ENCODE results near the gene GTF2H1.

The GTF2H1 gene

DNA sequence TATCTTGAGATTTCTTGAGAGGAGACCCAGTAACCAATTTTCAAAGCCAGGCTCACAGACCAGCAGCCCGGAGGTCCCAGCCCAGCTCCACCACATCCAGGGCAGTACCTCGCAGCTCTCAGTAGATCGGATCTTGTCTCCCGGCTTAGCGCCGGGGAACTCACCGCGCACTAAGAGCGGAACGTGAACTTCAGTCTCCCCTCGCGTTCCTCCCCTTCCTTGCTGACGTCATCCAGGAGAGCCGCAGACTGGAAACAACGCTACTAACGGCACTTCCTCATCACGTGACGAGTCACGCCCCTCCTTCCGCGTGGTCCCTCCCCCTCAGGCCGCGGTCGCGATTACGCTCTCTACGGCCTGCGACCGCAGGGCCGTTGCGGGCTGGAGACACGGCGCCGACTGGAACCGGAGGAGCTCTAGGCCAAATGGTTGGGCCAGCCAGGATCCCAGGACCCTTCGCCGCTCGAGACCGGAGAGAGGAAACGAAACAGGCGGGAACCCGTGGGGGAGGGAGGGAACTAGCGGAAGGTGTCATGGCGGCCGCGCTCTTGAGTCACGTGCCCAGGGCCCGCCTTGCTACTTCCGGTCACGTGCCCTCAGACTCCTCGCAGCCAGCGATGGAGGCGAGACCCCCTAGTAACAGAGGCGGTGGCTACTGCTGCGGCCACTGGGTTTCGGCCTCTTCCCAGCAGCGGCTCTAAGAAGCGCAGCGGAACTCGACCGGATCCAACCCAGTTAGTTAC lies at the start of gene GTF2H1, which contains the start of gene HPS5:
GTF2H1 (plus strand) TSS at position 599 of the 743 bp plus-strand sequence. CDS start 10,508 bp downstream, outside the sequence.
HPS5 (minus strand) TSS at position 172 of the 743 bp plus-strand sequence. CDS start 4,282 bp downstream, outside the sequence.
- H3K27ac ChIP-seq: peak within 1 kb of the TSS; percentile 88
- peak; percentile 95 for DNase-seq (ENCODE audit: low read depth, low spot score)

DNA sequence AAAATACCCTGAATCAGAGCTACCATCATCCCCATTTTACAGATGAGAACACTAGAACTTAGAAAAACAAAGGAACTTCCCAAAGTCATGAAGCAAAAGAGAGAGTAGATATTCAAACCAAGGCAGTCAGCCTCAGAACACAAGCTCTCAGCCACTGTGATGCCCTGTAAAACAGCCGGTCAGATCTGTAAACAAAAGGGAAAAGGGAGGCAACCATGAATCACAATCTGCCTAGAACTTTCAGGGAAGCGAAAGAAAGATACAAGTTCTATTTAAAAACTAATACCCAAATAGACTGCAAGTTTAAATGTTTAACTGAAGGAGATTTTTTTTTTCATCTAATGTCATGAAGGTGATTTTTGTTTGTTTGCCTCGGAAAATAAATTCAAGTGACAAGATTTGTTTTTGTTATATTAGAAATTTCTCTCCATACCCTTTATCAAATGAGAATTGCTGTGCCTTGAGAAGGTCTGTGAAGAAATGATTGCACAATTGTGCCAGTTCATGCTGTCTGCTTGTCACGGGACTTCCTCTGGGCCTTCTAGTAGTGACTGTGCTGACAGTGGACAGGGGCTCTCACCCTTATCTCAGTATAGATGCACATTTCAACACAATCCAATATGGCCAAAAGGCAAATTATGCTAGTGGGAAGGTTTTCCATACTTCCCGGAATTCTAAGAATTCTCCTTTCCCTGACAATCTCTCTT lies 44.6 kb upstream of the GTF2H1 start:
- no peak for DNase-seq (ENCODE audit: low read depth, low spot score)
- H3K27ac ChIP-seq: no peak overlapping the region

DNA sequence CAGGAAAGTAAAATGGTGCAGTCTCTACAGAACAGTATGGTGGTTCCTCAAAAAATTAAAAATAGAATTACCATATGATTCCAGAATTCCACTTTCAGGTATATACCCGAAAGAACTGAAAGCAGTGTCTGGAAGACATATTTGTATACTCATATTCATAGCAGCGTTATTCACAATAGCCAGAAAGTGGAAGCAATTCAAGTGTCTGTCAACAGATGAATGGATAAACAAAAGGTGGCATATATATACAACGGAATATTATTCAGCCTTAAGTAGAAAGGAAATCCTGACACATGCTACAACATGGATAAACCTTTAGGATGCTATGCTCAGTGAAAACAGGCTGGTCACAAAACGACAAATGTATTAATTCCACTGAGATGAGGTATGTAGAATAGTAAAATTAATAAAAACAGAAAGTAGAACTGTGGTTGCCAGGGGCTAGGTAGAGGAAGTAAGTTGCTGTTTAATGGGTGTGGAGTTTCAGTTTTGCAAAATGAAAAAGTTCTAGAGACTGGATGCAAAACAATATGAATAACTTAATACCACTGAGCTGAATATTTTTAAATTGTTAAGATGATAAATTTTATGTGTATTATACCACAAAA lies 41.8 kb upstream of the GTF2H1 start:
- no peak overlapping the region for H3K27ac ChIP-seq

DNA sequence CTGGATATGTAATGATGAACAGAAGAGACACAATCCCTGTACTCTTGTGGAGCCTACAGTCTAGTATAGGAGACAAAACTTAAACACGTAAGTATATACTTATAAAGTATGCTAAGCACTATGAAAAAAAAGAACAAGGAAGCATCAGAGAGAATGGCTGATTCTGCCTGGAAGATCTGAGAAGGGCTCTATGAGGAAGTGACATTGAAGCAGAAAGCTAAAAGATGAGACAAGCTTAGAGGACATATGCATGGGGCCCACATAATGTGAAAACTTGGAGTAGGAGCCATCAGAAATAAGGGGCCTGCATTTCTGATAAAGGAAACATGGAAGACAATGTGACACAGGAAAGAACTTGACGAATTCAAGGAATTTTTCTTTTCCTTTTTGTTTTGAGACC lies 39.7 kb upstream of the GTF2H1 start:
- no peak for DNase-seq (ENCODE audit: low read depth, low spot score)
- H3K27ac ChIP-seq: no peak overlapping the region

More for the DNA sequence above, 41.8 kb upstream of the GTF2H1 start:
- DNase-seq (ENCODE audit: low read depth, low spot score): no peak

DNA sequence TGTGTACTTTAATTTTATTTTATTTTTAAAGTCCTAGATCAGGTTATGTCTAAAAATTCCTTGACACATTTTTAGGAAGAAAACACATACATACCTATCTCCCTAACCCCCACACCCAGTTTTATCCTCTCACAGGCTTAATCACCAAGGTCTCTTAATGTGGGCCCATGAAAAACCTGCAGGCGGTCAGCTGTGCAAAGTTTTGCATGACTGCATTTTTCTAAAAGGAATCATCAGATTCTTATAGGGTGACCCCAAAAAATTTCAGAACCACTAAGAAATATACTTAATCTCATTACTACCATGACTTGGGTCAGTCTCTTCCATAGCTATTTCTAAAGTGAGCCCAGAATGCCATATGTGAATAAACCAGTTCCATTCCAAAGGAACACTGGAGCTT lies 36.5 kb upstream of the GTF2H1 start:
- H3K27ac ChIP-seq: no peak overlapping the region
- DNase-seq (ENCODE audit: low read depth, low spot score): no peak

DNA sequence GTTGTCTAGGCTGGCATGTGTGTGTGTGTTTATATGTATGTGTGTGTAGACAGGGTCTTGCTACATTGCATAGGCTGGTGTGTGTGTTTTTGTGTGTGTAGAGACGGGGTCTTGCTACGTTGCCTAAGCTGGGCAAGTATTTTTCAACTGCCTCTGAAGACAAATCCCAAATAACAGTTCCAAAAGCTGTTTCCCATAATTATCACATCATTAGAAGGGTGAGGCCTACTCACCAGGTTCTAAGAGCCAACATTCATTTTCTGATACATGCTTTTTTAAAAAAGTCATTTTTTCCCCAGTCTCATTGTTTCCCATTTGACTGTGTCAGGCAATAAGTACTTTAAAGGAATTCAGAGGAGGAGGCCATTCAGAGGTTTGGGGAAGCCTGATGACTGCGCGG lies 33.5 kb upstream of the GTF2H1 start:
- H3K27ac ChIP-seq: no peak overlapping the region
- DNase-seq (ENCODE audit: low read depth, low spot score): no peak

DNA sequence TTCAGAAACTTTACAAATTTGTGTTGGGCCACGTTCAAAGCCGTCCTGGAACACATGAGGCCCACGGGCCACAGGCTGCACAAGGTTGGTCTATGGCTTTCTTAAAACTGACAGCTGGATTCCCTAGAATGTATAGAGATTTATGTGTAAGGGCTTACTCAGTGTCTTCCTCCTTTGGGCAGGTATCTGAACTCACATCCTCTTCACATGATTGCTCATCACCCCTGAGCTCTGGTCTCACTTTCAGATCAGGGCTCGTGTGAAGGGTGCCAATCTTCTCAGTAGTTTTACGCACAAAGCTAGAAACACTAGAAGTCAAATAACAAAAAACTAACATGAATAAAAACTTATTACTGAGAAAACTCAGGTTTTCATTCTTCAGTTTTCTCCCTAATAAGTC lies 27.5 kb upstream of the GTF2H1 start:
- H3K27ac ChIP-seq: no peak overlapping the region
- DNase-seq (ENCODE audit: low read depth, low spot score): no peak

DNA sequence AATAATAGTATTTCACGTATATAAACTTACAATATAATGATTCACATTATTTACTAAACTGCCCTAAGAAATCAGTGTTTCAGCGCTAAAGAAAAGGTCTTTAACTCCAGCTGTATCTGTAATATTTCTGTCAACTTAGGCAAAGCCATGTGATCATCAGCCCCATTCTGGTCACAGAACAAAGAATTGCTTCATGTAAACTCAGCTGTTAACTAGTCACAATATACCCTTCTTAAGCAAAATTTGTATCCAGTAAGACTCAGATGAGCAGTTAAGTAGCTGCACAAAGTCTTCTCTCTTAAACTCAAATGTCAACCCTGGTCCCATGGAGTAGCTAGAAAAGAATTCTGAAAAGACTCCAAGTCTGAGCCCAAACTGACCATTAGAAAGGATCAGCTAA lies 27.1 kb upstream of the GTF2H1 start:
- H3K27ac ChIP-seq: no peak overlapping the region
- DNase-seq (ENCODE audit: low read depth, low spot score): no peak

DNA sequence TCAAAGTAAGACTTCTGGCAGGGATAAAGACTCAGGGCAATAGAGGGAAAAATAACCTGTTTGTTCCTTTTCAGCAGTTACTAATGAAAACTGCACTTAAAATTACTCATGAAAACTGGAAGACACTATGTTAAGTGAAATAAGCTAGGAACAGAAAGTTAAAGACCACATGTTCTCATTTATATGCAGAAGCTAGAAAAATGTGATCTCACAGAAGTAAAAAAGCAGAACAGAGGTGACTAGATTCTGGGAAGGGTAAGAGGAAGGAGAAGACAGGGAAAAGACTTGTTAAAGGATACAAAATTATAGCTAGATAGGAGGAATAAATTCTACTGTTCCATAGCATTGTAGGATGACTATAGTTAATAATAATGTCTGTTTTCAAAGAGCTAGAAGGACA lies 22.6 kb upstream of the GTF2H1 start:
- DNase-seq (ENCODE audit: low read depth, low spot score): no peak
- no peak overlapping the region for H3K27ac ChIP-seq

DNA sequence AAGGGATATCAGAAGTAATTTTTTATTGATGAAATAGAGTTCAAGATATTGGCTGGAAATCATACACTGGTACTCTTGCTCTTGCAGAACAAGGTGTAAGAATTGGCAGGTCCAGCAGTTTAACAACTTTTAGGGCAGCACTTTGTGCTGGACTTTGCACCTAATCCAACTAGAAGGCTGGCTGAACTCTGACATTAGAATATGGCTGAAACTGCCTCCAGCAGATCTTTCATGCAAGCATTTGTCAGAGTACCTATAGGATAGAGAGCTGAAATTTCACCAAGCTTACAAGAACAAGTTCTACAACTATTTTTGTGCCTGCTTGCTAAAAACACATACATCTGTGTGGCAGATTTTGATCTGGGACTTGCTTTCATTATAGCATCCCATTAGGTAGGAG lies 17.6 kb upstream of the GTF2H1 start:
- DNase-seq (ENCODE audit: low read depth, low spot score): no peak

DNA sequence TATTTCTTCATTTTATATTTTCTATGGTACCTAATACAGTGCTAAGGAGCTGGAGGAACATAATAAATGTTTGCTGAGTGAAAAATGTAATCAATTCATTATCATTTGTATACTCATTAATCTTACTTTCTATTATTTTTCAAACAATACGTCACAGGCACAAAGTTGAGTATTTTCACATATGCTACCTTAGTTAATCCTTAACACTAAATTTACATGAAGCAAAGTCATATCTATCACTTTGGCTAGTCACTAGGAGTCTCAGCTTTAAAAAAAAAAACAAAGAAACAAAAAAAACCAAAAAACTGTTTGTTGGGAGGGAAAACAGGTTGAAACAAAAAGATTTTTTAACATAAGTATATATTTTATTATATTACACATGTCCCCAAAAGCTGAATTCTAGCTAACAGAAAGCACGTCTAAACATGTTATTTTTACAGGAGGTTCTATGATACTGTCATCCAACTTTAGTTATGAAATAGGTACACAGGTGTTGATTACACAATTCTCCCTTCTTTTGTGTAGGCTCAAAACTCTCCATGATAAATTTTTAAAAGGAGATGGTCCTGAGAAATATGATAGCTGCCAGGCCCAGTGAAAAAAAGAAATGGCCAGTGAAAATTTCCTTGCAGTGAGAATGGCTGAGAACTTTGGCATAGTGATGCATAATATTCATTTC lies 14.8 kb upstream of the GTF2H1 start:
- H3K27ac ChIP-seq: peak overlapping the region; percentile 47
- no peak for DNase-seq (ENCODE audit: low read depth, low spot score)

More for the DNA sequence above, 17.6 kb upstream of the GTF2H1 start:
- H3K27ac ChIP-seq: no peak overlapping the region

DNA sequence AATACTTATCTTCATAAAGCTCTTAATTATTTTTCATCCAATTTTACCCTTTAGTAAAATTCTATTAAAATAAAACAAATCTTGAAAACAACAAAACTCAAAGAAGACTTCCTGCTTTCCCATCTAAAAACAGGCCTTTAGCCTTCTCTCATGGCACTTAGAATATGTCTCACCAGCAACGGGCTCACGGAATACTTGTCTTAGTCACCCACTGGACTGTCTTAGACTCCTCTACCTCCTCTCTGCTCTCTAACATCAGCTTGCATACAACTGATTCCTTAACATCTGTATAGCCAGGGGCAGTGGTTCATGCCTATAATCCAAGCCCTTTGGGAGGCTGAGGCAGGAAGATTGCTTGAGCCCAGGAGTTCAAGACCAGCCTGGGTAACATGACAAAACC lies 14.1 kb upstream of the GTF2H1 start:
- H3K27ac ChIP-seq: peak overlapping the region; percentile 47
- no peak for DNase-seq (ENCODE audit: low read depth, low spot score)

DNA sequence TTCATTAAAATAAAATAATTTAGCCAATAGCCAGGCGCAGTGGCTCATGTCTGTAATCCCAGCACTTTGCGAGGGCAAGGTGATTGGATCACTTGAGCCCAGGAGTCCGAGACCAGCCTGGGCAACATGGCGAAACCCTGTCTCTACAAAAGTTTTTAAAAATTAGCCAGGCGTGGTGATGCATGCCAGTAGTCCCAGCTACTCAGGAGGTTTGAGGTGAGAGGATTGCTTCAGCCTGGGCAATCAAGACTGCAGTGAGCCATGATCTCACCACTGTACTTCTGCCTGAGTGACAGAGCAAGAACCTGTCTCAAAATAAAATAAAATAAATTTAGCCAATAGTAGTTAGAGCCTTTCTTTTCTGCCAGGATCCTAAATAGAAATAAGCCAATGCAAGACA lies 12.7 kb upstream of the GTF2H1 start:
- no peak for DNase-seq (ENCODE audit: low read depth, low spot score)
- H3K27ac ChIP-seq: no peak overlapping the region

DNA sequence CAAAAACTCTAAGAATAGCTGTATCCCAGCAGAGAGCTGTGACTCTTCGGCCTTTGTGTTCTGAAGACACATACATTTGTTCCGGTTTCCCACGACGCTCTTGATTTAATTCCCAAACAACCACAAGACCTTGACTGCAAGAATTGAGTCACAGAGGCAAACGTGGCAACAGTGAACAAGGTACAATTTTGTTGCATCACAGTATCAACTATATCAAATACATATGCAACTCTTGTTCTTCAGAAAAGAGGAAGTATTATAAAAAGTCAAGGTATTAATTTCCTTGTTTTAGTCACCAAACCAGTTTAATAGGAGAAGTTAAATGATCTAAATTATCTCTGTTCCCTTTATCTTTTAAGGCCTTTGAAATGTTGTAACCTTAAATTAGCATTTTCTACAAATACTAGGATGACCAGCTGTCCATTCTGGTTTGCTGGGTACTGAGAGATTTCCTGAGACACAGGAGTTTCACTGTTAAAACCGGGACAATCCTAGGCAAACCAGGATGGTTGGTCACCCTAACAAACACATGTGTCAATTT lies 11.5 kb upstream of the GTF2H1 start:
- H3K27ac ChIP-seq: peak overlapping the region; percentile 73
- DNase-seq (ENCODE audit: low read depth, low spot score): peak; percentile 75

DNA sequence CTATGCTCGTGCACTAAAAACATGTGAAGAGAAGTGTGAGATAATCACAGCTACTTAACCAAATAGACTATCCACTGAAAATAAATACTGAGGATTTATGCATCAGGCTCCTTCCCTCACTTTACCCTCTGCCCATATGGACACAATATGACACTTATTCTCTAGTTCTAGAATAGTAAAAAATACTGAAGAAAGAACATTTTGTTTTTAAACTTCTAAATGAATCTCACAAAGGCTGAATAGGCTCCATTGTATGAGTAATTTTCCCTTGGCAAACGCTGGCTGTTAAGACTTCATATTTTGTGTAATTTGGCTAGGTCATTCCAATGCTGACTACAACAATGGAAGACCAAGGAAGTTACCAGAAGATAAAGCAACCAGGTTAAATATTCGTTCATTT lies 10.4 kb upstream of the GTF2H1 start:
- no peak for DNase-seq (ENCODE audit: low read depth, low spot score)
- H3K27ac ChIP-seq: peak overlapping the region; percentile 73

DNA sequence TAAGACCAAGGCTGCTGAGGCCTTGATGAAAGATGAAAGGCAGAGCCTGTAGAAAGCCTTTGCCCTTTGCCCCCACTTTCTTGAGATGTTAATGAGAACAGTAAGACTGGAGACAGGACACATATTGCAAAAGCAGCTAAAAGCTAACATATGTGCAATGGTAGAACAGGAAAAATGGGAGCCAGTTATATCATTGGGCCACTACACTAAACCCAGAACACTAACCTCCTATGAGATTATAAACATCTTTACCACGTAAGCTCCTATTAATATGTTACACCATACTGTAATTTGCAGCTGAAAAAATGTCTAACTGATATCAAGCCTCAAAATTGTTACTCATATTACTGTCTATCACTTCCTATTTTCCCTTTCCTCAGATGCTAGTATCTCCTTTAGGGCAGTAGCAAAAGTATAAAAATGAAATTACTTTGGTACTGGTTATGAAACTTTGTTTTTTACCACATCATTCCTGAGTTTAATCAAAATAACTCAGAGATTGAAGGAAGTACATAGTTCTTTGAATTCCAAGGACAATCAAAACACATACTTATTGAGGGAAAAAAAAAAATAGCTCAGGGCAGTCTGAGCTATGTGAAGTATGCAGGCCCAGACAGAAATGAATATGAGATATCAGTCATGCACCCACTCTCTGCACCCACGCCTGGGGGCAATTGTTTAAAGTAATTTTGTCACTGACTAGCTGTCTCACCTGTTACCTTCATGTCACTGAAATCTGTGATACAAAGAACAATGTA lies 9.5 kb upstream of the GTF2H1 start:
- DNase-seq (ENCODE audit: low read depth, low spot score): no peak
- H3K27ac ChIP-seq: peak overlapping the region; percentile 73

DNA sequence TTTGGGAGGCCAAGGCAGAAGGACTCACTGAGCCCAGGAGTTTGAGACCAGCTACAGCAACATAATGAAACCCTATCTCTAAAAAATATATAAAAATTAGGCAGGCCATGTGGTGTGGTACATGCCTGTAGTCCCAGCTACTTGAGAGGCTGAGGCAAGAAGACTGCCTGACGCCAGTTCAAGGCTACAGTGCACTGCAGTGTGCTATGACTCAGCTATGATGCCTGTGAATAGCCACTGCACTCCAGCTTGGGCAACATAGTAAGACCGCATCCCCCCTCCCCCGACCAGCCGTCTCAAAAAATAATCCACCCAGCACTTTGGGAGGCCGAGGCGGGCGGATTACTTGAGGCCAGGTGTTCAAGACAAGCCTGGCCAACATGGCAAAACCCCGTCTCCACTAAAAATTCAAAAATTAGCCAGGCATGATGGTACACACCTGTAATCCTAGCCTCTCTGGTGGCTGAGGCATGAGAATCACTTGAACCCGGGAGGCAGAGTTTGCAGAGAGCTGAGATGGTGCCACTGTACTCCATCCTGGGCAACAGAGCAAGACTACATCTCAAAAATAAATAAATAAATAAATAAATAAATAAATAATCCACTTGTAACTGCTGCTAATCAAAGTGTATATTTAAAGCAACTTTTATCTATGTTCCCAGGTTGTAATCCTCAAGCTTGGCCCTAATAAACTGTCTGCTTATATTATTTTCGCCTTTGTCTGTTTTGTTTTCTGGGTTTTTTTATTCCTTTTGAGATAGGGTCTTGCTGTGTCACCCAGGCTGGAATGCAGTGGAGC lies 8.2 kb upstream of the GTF2H1 start:
- H3K27ac ChIP-seq: peak overlapping the region; percentile 73
- DNase-seq (ENCODE audit: low read depth, low spot score): no peak

DNA sequence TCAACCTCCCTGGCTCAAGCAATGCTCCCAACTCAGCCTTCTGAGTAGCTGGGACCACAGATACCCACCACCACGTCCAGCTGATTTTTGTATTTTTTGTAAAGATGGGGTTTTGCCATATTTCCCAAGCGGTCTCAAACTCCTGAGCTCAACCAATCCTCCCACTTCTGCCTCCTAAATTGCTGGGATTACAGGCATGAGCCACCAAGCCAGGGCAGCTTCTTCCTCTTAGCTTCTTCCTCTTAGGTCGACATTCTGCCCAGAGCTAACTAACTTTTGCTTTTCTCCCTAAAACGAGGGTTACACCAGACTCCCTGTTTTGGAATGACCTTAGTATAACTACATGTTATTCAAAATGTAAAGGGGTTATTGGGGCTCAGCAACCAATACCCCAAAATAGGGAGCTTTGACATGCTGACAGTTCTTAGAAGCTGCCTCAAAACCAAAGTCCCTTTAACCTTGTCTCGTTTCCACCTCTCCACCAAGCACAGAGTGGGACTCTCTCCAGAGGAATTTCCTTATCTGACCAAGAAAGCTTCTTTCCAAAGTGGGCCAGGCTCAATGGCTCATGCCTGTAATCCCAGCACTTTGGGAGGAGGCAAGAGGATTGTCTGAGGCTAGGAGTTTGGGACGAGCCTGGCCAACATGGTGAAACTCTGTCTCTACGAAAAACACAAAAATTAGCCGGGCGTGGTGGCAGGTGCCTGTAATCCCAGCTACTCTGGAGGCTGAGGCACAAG lies 7.4 kb upstream of the GTF2H1 start:
- H3K27ac ChIP-seq: no peak overlapping the region
- DNase-seq (ENCODE audit: low read depth, low spot score): no peak

All from epithelial cell of prostate (primary cell).